ENCODE data around the gene ATG16L2.
A peak's percentile ranks its signal among the peaks of the same experiment; 100 is the strongest.

Gene ATG16L2, protein sequence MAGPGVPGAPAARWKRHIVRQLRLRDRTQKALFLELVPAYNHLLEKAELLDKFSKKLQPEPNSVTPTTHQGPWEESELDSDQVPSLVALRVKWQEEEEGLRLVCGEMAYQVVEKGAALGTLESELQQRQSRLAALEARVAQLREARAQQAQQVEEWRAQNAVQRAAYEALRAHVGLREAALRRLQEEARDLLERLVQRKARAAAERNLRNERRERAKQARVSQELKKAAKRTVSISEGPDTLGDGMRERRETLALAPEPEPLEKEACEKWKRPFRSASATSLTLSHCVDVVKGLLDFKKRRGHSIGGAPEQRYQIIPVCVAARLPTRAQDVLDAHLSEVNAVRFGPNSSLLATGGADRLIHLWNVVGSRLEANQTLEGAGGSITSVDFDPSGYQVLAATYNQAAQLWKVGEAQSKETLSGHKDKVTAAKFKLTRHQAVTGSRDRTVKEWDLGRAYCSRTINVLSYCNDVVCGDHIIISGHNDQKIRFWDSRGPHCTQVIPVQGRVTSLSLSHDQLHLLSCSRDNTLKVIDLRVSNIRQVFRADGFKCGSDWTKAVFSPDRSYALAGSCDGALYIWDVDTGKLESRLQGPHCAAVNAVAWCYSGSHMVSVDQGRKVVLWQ

DNA sequence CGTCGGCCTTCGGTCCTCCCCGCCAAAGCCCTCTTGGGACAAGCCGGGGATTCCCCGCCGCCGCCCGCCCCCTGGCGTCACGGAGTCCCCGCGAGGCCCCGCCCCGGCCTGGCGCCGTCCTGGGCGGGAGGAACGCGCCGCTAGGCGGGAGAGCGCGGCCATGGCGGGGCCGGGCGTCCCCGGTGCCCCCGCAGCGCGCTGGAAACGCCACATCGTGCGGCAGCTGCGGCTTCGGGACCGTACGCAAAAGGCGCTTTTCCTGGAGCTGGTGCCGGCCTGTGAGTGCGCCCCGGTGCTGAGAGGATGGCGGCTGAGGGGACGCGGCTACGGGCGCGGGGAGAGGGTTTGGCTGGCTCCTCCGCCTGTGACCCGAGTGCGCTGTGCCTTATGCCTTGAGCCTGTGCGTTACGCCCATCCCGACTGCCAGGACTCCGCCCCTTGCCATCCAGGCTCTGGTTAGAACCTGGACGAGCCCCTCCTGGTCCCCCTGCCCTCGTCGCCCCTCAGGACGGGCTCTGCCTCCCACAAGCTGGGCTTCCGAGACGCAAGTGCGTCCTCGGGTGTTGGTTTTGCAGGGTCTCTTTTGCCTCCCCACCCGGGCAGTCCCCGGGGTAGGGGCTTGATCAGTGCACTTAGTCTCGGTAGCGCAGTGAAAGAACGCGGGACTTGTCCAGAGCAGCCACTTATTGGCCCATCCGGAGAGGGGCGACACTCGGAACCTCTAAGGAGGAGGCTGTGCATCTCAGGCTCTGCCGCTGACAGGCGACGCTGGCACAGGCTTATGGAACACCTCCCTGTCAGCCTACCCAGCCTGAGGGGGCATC is at the start of gene ATG16L2:
ATG16L2 (plus strand) TSS at position 126 of the 824 bp plus-strand sequence; CDS start at position 161, 35 bp downstream.
- peak; percentile 86 for DNase-seq (ENCODE audit: low read depth)

DNA sequence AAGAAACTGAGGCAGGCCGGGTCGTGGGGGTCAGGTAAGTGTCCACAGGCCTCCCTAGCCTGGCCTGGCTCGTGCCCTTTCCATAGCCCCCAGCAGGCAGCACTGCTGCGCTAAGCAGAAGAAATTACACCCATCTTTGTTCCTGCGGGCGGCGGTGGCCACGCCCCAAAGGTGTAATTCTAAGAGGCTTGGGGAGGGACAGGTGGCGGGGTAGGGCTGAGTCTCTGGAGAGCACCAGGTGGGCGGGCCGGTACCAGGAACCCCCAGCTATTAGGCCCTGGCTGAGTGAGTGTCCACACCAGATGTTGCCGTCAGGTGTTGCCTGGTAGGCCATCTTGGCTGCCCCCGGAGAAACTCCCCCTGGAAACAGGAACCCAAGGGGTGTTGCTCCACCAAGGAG is 49.7 kb upstream of the ATG16L2 start:
- DNase-seq (ENCODE audit: low read depth): no peak

DNA sequence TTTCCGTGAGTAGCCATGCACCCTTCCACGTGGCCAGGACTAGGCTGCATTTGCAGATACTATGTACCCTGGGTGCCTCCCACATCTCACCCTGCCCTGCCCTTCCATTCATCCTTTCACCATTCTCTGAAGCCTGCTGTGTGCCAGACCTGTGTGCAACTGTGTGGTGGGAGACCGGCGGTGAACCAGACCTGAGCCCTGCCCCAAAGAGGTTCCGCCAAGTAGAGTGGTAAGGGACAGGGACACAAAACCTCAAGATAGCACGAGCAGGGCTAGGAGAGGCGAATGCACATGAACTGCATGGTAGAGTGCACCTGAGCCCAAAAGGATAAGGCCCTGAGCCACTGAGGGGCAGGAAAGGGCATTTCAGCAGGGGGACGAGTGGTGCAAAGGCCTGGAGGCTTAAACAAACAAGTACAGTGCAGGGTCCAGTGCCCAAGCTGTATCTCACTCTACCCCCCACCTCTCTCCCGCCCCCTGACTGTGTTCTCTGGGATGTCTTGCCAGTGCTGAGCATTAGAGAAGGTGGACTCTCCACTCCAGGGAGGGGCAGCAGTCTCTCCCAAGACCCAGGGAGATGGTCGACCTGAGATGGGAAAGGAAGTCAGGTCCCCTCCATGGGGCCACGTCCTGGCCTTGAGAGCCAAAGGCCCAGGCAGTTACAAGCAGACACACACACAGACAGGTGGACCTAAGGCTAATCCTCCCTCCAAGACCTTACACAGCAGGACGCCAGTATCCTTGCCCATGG is 47.9 kb upstream of the ATG16L2 start:
- DNase-seq (ENCODE audit: low read depth): no peak

DNA sequence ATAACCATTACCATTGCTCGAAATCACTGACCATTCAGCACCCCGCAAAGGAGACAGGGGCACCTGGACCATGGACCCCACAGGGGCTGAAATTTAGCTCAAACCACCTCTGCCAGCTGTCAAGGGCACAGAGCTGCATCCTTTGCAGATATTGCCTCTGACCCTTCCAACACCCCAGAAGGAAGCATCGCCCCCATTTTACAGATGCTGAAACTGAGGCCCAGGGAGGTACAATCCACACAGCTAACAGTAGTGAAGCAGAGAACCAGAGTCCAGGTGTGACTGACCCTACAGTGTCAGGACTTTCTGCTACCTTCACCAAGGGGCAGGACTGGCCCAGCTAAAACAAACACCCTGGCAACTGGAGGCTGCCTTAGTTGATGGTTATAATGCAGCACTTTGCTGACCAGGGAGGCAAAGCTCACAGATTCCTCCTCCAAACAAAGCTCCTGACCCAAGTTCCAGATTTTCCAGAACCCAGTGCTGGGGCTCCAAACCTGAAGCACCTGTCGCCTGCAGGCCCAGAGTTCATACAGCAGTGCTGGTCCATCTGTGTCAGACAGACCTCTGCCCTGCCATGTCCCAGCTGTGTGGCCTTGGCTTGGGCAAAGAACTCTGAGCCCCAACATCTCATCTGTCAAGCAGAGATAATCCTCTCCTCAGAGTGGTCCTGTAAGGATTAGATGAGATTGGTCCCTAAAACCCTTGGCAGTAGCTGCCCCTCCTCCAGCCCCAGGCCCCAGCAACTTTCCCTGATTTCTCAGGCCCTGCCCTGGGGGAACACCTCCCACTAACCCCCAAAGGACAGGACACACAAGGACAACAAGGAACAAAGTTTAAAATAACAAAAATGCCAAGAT is 46.8 kb upstream of the ATG16L2 start:
- DNase-seq (ENCODE audit: low read depth): no peak

DNA sequence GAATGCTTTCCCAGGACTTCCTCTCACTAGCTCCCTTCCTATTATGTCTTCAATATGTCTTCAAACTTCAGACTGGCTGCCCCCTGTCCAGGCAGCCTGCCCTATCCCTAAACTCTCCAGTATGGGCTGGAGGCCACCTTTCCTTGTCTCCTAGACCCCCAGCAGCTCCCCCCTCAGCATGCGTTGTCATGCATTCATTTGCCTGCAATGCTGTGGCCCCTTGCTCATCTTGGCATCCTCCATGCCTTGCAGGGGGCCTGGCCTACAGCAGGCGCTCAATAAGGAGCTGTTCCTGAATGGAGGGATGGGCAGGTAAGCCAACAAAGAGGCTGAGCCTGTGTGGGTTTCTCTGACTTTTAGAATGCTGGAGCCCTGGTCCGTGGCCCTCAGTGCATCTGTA is 45.6 kb upstream of the ATG16L2 start:
- no peak for DNase-seq (ENCODE audit: low read depth)

DNA sequence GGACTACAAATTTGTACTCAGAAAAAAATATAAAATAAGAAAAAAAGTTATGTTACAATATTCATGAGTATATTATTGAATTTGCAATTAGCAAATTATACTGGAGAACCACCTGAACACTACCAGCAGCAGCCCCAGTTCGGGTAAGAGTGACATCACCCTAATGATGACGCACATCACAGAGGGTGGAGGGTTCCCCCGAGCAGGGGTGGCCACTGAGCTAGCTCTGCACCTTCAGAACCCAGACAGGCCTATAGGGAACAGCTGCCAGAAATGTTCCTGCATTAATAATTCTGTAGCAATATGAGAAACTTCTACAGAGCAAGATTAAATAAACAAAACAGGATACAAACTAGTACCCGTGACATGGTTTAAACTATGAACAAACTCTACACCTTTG is 44.5 kb upstream of the ATG16L2 start:
- DNase-seq (ENCODE audit: low read depth): no peak

DNA sequence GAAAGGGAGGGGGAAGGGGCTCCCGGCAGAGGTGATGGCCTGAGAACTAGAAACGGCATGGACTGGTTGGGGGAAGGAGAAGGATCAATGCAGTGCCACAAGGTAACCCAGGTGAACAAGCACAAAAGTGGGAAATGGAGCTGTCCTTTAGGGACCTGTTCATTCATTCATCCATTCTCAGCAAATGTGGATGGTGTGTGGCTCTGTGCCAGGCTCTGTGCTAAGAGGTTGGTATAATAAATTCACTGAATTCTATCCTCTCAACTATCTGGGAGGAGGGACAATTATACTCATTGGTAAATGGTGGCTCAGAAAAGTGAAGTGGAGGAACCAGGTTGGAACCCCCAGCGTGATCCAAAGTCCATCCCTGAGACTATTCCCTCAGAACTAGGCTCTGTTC is 43.4 kb upstream of the ATG16L2 start:
- DNase-seq (ENCODE audit: low read depth): no peak

DNA sequence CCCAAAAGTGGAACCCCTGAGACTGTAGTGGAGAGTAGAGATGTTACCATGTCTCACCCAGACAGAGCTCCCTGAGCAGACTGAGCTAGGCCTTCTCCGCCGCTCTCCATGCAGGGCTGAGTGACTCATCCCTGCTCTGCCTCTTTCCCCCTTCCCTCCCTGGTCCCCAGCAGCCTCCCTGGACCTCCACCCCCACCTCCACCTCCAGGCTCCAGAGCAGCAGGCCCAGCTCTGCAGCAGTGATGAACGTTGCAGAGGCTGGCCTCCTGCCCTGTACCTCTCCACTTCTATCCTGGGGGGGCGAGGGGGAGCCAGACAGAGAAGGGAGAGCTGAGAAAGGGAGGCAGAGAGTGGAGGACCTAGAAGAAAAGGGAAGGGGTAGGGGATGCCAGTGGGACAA is 42.7 kb upstream of the ATG16L2 start:
- no peak for DNase-seq (ENCODE audit: low read depth)

DNA sequence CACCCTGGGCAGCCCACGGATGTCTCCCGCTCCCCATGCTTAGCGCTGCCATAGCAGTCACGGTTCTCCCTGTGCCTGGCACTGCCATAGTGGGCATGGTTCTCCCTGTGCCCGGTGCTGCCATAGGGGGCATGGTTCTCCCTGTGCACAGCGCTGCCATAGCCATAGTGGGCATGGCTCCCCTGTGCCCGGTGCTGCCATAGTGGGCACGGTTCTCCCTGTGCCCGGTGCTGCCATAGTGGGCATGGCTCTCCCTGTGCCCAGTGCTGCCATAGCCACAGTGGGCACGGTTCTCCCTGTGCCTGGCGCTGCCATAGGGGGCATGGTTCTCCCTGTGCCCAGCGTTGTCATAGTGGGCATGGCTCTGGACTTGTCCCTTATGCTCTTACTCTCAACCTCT is 42.2 kb upstream of the ATG16L2 start:
- DNase-seq (ENCODE audit: low read depth): no peak

DNA sequence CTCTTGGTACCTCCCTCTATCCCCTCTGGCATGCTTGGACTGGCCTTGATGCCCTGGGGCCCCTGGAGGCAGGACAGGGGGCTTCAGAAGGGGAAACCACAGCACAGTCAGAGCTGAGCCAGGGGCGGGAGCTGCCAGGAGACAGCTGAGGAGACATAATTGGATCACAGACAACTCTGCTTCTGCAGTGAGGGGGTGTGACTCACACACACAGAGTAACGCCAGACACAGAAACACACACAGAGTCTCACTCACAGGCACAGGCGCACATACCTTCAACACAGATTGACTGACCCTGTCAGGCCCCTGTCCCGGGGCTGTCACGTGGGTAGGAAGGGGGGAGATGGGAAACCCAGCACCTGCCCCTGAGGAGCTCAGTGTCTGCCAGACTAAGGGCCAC is 40.9 kb upstream of the ATG16L2 start:
- DNase-seq (ENCODE audit: low read depth): no peak

DNA sequence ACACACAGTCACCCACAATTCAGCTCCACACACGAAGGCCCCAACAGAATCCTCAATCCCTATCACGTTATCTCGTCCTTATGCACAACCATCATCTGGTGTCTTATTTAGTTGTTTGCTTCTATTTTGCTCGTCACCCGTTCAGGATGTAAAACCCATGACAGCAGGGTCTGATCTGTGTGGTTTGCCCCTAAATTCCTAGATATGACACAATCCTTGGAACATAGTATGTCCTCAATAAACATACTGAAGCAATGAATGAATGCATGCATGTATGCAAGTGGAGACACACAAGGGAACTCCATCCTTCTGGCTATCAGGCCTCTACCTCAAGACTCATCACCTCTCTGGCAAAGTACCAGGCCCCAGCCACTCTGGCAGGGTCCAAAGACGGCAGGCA is 40.5 kb upstream of the ATG16L2 start:
- DNase-seq (ENCODE audit: low read depth): no peak

DNA sequence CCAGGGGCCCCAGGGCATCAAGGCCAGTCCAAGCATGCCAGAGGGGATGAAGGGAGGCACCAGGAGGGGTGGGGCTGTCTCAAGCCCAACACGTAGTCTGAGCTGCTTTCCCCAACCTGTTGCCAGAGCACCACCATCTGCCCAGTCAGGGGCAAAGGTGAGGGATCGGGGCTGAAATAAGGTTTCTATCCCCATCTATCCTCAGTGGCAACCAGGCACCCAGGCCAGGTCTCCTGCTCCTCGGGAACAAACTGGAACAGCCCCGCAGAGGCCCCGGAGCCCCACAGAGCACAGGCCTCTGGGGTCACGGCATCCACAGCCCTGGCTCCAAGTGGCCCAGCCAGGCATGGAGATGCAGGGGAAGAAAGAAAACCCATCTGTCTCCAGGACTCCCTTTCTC is 39.7 kb upstream of the ATG16L2 start:
- no peak for DNase-seq (ENCODE audit: low read depth)

DNA sequence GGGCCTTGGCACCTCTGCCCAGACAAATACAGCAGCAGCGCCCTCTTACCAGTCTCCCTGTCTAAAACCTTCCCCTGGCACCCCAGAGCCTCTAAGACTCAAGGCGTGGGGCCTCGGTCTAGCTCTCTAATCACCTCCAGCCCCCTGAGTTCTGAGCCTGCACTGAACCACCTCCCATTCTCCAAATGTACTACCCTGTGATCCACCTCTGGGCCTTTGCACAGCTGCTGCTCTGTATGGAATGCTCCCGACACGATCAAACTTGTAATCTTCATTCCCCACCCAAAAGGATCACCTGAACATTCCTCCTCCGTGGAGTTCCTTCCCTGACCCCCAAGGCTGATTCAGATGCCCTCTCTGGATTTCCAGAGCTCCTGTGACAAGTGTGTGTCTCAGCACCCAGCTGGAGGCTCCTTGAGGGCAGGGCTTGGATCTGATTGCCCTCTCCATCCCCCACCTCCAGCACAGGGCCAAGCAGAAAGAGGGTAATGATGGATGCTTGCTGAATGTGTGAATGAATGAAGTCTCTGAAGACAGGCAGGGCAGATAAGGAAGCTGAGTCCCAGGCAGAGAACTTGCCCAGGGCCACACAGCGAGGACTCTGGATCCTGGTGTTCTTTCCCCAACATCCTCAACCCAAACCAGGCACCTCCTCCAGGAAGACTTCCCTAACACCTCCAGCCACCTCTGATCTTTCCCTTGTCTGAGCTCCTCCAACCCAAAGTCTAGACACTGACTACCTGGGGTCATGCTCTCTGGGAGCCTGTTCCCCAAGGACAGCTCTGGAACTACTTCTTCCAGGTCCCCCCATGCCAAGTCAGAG is 38.7 kb upstream of the ATG16L2 start:
- no peak for DNase-seq (ENCODE audit: low read depth)

DNA sequence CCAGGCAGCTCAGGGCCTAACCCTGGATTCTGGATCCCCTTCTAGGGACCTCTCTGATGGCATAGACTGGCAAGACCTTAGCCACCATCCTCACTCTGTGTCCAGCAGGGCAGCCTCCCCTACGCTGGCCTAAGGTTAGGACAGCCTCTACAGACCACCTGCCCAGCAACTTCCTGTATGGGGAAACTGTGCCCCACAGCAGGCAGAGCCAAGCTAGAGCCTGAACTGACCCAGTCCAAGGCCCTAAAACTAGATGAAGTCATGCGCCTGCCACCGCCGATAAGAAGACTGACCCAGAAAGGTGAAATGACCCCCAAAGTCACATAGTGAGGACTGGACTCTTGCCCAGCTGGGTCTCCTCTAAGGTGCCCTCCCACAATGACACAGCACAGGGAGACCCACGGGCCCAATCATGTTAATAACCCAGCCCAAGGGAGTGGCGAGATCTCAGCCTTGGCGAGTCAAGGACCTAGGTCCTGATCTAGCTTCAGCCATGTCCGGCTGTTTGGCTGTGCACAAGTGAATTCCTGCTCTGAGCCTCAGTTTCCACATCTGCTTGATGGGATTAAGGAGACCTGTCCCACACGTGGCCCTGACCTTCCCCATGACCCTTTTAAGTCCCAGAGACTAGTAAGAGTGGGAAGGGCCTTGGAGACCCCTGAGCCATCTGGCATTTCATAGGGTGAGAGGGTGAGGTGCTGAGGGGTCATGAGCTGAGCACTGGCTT is 37.9 kb upstream of the ATG16L2 start:
- no peak for DNase-seq (ENCODE audit: low read depth)

DNA sequence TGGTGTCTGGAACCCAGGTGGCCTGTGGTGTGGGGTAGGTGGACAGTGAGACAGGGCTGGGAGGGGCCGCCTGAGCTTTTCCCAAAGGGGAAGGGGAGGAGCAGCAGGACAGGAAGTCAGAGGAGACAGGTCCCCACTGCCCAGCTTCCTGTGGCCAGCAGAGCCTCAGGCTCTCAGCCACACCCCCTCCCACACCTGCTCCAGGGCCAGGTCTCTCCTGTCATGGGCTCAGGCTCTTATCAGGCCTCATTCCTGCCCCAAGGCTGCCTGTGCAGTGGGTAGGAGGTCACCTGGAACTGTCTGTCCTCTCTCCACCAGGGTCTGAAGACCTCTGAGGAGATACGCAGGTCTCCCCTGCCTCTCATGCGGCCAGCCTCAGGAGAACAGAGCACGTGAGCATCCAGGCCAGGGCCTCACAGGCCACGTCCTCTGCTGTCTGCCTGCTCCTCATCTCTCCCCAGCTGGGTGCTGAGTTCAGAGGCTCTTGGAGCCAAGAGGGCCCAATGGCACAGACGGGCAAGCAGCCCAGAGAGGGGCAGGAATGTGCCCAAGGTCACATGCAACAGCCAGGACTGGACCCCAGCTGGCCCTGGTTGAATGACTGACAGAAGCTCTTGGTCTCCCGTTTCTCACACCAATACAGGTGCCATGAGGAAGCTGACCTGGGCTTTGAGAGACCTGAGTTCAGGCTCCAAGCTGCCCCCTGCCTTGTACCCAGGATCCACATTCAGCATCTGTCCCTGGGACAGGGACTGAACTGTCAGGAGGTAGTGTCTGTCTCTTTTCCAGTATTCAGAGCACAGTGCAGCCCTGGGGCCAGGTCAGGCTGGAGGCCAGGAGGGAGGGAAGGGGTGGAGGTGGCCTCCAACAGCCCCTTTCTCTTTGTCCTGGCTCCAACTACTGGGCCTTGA is 37.1 kb upstream of the ATG16L2 start:
- no peak for DNase-seq (ENCODE audit: low read depth)

DNA sequence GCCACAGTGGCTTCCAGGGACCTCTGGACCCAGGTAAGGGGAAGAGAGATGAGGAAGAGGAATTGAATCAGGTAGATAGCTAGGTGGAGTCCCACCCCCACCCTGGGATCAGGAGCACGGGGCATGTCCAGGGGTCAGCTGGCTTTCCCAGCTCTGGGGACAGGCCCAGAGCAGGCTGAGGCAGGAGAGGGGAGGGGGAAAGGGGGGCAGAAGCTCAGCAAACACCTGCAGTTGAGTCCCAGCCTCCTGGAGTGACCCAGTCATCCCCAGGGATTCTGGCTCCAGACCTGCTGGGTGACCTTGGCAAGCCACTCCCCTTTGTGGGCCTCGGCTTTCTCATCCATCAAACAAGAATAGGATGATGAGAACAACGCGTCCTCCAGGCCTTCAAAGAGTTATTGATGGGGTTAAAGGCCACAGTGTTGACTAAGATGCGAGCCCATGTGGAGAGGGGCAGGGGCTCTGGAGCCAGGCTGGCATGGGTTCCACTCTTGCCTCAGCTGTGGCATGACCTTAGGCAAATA is 36.4 kb upstream of the ATG16L2 start:
- no peak for DNase-seq (ENCODE audit: low read depth)

DNA sequence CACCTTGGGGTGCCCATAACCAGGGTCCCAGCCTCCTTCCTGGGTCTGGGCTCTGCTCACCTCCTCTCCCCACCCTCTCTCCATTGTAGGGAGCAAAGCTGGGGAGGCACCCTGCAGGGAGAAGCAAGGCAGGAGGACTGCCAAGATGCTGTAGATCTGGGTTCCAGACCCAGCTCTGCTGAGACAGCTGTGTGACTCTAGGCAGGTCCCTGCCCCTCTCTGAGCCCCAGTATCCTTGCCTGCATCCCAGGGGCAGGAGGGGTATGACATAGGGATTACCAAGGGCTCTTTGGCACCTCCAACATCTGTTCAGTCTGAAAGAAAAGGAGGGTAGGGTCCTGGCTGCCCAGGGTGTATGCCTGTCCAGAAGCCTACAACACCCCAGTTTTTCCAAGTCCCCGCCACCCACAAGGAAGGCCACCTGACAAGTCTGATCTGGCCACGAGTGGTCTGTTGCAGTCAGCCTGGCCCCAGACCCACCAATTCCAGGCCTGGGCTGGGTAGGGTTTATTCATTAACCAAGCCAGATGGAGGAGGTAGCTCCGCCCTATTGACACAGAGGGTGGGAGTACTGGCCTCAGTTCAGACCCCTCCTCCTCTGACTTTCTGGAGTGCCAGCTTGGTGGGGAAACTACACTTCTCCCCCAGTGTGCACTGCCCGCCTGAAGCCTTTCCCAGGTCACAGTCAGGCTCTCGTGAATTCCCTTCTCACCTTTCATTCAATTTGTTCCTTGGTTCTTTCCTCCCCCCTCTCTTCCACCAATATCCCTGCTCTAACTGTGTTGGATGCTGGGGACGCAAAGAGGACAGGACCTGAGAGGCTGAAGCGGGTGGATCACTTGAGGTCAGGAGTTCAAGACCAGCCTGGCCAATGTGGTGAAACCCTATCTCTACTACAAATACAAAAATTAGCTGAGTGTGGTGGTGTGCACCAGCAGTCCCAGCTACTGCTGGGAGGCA is 35.4 kb upstream of the ATG16L2 start:
- DNase-seq (ENCODE audit: low read depth): no peak
